ENCODE results near the gene ZNF398. TPM values are rescaled to one million over a fixed set of nuclear protein-coding genes. Genes with fewer than 3 reads are reported as not detected.

The ZNF398 gene
- total and polyA plus RNA-seq, 3 donors from 2014 or later: 25.3 to 35.3 (median 29.4) TPM

GRCh38 chr7:149228831-149229471 is 81.7 kb downstream of the ZNF398 start:
- H3K27ac ChIP-seq: no peak overlapping the region
- TF ChIP-seq POLR2A (IDR thresholded peaks at IDR 0.05) (no peak), CTCF (IDR thresholded peaks at IDR 0.05) (no peak)
- 65 to 66% methylated on average over 7 of the region's 7 CpGs for WGBS, 2 donors
- no peak for DNase-seq
- H3K9me3 ChIP-seq: no peaks in the 10 kb centered on the region
- H3K36me3 ChIP-seq (ENCODE audit: low read depth, missing control alignments): no peaks in the 10 kb centered on the region
- intact Hi-C loops (cut with DNase I; ENCODE audit: low total_unique reads): no loop called here
- no peaks in the 10 kb centered on the region for H3K4me1 ChIP-seq
- H3K27me3 ChIP-seq: no peaks in the 10 kb centered on the region
- no peak overlapping the region for H3K4me3 ChIP-seq

GRCh38 chr7:149229526-149229925 is 82.3 kb downstream of the ZNF398 start:
- H3K36me3 ChIP-seq (ENCODE audit: low read depth, missing control alignments): no peaks in the 10 kb centered on the region
- intact Hi-C loops (cut with DNase I; ENCODE audit: low total_unique reads): no loop called here
- H3K27me3 ChIP-seq: no peaks in the 10 kb centered on the region
- TF ChIP-seq POLR2A (IDR thresholded peaks at IDR 0.05) (no peak), CTCF (IDR thresholded peaks at IDR 0.05) (no peak)
- H3K27ac ChIP-seq: no peak overlapping the region
- no peaks in the 10 kb centered on the region for H3K4me1 ChIP-seq
- 69% methylated on average over 6 of the region's 6 CpGs for WGBS, 2 donors
- H3K4me3 ChIP-seq: no peak overlapping the region
- DNase-seq: no peak
- H3K9me3 ChIP-seq: no peaks in the 10 kb centered on the region

GRCh38 chr7:149232362-149232761 is 85.1 kb downstream of the ZNF398 start:
- no peak for DNase-seq
- no peak for TF ChIP-seq POLR2A (IDR thresholded peaks at IDR 0.05)
- no peak for TF ChIP-seq CTCF (IDR thresholded peaks at IDR 0.05)
- H3K9me3 ChIP-seq: no peaks in the 10 kb centered on the region
- no peak overlapping the region for H3K4me3 ChIP-seq
- no peaks in the 10 kb centered on the region for H3K4me1 ChIP-seq
- WGBS, 2 donors: 73 to 91% methylated on average over 2 of the region's 2 CpGs
- no peaks in the 10 kb centered on the region for H3K27me3 ChIP-seq
- intact Hi-C loops (cut with DNase I; ENCODE audit: low total_unique reads): no loop called here
- H3K36me3 ChIP-seq (ENCODE audit: low read depth, missing control alignments): no peaks in the 10 kb centered on the region
- no peak overlapping the region for H3K27ac ChIP-seq

Small RNAs within 50 kb of the gene (small RNA-seq; reads per million reads assigned to genes)
- 0 reads per million in 2 donors for gene AC004890.1
- 0.28 to 0.55 reads per million in 2 donors for gene RN7SL521P

Other genes with a start within 250 kb of the ZNF398 start
- gene PDIA4, start 118.9 kb upstream of the ZNF398 start, total RNA-seq: 10 to 100 TPM; 59.3 to 86.5 TPM
- 67.1 TPM for gene PDIA4, start 118.9 kb upstream of the ZNF398 start, polyA plus RNA-seq (ENCODE audit: insufficient read depth, low read depth, low replicate concordance)
- gene ZNF786, start 56.7 kb upstream of the ZNF398 start, total RNA-seq: 1 to 10 TPM; 8.3 to 8.8 TPM
- 2.6 TPM for gene ZNF786, start 56.7 kb upstream of the ZNF398 start, polyA plus RNA-seq (ENCODE audit: insufficient read depth, low read depth, low replicate concordance)
- gene ZNF425, start 21.1 kb upstream of the ZNF398 start, total RNA-seq: 1 to 10 TPM; 3.0 to 4.3 TPM
- 3.4 TPM for gene ZNF425, start 21.1 kb upstream of the ZNF398 start, polyA plus RNA-seq (ENCODE audit: insufficient read depth, low read depth, low replicate concordance)
- 10 to 100 TPM; 12.2 to 17.6 TPM for gene ZNF282, start 48.1 kb downstream of the ZNF398 start, total RNA-seq
- gene ZNF282, start 48.1 kb downstream of the ZNF398 start, polyA plus RNA-seq (ENCODE audit: insufficient read depth, low read depth, low replicate concordance): 9.6 TPM
- 10 to 100 TPM; 23.1 to 24.2 TPM for gene ZNF212, start 92.2 kb downstream of the ZNF398 start, total RNA-seq
- gene ZNF212, start 92.2 kb downstream of the ZNF398 start, polyA plus RNA-seq (ENCODE audit: insufficient read depth, low read depth, low replicate concordance): 17.2 TPM
- 10 to 100 TPM; 30.5 to 41.1 TPM for gene ZNF783, start 114.7 kb downstream of the ZNF398 start, total RNA-seq
- 15.0 TPM for gene ZNF783, start 114.7 kb downstream of the ZNF398 start, polyA plus RNA-seq (ENCODE audit: insufficient read depth, low read depth, low replicate concordance)